GM19239 (cell line): ENCODE measurements around the gene TGFB2.

Experiments
- DNase-seq: peaks from one replicate; pipeline ENCODE4 v3.0.0; 2011; ENCODE audit warnings: low spot score; ENCODE audit not compliant: insufficient read length
- FAIRE-seq: peaks from 2 replicates; lab custom pipeline; 2011; peaks lifted over from hg19 to GRCh38; lab: Jason Lieb, UNC

TGFB2 gene

GRCh38 chr1:218478336-218478735, 133.2 kb downstream of the TGFB2 start:
- DNase-seq = no peak

DNA sequence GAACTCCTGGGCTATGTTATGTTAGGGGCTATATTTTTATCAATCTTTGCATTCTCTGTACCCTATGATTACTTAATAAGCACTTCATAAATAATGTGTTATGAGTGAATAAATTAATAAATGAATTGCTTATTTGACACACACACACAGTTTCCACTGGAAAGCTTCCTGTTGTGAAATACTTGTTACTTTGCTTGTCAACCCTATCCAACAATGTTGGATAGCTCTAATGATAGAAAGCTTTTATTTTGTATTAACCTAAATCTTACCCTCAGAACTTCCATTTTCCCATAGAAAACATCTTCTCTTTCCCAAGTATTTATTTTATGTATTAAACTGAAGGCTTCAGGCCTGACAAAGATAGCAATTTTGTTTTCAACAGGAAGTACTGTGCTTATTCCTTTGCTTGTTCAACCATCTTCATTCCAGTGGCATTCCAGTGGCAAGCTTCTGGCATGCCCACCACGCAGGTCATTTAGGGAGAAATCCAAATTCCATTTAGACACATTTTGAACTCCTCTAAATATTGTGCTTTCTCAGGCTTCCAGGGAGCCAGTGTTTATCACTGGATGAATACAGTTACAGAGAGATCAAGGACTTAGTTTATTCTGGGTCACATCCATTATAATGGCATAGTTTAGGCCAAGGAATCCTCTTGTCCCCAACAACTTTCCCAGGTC, 134.4 kb downstream of the TGFB2 start:
- FAIRE-seq (no peak), DNase-seq (no peak)

More at GRCh38 chr1:218478336-218478735, 133.2 kb downstream of the TGFB2 start:
- no peak for FAIRE-seq

- FAIRE-seq = no peak
- no peak for DNase-seq
These were observed 135.0 kb downstream of the TGFB2 start for GRCh38 chr1:218480137-218480536.

DNA sequence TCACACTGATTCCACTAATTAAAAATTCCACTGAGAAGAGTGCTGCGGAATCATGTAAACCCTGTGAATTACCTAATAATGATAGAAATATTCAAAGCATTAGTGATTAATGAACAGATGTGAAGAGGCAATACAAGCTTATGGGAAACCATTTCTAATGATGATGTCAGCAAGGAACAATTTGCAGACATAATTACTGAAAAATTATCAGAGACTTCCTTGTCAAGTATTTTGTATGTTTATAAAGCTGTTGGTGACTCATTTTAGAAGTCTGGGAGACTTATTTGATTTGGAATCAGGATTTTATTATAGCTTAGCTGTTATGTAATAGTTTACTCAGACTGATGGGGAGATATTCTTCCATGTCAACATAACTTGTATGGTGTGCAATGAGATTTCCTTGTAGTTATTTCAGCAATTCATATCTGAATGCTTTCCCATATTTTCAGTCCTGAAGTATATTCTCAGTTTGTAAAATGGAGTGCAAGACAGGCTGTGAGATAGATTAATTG, 135.5 kb downstream of the TGFB2 start:
- DNase-seq = no peak
- FAIRE-seq = no peak

DNA sequence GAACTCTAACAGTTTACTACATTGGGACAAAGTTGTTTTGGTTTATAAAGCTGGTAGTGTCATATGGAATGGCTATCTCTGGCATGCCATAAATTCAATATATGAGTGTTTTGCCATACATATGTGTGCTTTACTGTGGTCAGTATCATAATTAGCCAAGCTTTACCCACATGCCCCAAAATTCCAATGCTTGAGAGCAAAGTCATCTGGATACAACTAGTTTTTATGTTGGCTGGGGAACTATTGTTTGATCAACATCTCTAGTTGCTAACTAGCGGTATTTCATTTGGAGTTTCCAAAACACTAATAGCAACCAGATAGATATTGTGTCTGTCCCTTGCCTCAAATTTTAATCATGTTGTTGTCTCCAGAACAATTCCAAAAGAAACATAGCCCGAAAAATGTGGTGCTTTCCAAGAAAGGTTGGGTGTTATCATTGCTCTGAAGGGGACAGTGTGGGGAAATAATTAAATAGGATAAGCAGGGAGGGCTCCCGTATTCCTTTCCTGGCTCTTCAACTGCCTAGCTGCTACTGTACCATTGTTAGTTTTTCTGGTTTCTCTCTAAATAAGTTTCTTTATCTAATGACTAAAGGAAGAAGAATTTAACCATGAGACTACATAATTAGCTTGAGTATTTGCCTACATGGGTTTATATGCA, 136.1 kb downstream of the TGFB2 start:
- no peak for FAIRE-seq
- no peak for DNase-seq

DNA sequence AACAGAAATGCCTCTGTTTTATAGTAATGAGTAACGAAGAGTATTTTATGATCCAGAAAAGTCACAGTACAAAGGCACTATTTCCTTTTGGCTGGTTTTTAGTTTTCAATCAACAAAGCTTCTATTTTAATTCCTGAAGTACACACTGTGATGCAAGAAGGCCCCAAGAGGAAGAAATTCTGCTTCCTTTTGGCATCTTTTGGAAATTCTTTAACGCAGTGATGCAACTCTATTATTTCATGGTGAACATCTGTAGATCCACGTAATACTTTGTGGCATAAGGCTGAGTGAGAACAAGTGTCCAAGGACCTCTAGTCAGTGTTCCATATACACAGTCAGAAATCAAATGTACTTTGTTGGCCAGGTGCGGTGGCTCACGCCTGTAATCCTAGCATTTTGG, 137.5 kb downstream of the TGFB2 start:
- DNase-seq (no peak), FAIRE-seq (no peak)

DNA sequence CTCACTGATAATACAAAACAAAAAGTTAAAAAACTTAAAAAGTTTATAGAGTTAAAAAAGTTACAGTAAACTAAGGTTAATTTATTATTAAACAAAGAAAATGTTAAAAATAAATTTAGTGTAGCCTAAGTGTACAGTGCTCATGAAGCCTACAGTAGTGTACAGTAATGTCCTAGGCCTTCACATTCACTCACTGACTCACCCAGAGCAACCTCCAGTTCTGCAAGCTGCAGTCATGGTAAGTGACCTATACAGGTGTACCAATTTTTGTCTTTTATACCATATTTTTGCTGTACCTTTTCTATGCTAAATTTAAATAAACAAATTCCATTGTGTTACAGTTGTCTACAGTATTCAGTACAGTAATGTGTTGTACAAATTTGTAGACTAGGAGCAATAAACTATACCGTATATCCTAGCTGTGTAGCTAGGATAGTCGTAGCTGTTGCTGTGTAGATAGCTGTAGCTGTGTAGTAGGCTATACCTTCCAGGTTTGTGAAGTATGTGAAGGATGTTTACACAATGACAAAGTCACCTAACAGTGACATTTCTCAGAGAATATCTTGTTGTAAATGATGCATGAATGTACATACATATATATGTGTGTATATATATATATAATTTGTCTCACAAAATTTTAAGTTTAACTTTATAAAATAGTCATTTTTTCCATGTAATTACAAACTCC, 140.2 kb downstream of the TGFB2 start:
- DNase-seq (no peak), FAIRE-seq (no peak)

DNA sequence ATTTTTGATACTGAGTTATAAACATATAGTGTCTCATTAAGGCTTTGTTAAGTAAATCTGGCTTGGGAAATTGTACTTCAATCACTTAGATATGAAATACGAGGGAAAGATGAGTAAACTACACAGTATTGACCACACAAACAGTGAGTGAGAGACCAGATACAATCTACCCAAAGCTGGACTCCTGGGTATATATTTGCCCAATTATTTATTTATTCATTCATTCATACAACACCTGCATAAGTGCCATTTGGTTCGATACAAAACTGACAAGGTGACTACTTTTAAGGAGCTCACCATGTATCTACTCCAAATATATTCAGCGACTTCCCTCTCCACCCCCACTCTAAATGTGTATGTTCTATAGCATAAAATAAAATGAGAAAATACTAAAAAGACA, 143.4 kb downstream of the TGFB2 start:
- FAIRE-seq (no peak), DNase-seq (no peak)

GRCh38 chr1:218488986-218489385, 143.8 kb downstream of the TGFB2 start:
- DNase-seq (no peak), FAIRE-seq (no peak)

GRCh38 chr1:218490406-218490922, 145.3 kb downstream of the TGFB2 start:
- FAIRE-seq = no peak
- DNase-seq = no peak

GRCh38 chr1:218492874-218493273, 147.7 kb downstream of the TGFB2 start:
- no peak for FAIRE-seq
- DNase-seq = no peak

DNA sequence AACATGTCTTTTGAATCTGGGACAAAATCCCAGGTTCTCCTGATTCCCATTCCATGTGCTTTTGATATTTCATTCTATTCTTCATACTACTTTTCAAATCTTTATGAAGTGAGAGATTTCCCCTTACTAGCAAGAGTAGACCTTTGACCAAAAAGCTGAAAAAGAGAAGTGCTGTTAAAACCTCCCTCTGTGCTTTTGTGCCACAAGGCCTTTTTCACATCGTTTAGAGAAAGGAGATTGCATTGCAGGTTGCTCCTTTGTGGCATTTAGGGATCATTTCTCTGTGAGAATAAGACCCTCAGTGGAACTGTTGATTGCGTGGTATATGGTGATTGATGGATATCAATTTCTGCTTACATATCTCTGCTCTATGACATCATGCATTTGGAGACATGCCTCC, 148.8 kb downstream of the TGFB2 start:
- DNase-seq (no peak), FAIRE-seq (no peak)
